Dedifferentiated amniotic fluid mesenchymal stem cell (primary cell): Measurements from ENCODE around the gene OTUB2.
A peak's percentile ranks its signal among the peaks of the same experiment; 100 is the strongest.

Experiments used
- DNase-seq: peaks from one replicate; pipeline ENCODE4 v3.0.0-alpha.2; 2016; ENCODE audit errors: extremely low spot score

The OTUB2 gene

DNA sequence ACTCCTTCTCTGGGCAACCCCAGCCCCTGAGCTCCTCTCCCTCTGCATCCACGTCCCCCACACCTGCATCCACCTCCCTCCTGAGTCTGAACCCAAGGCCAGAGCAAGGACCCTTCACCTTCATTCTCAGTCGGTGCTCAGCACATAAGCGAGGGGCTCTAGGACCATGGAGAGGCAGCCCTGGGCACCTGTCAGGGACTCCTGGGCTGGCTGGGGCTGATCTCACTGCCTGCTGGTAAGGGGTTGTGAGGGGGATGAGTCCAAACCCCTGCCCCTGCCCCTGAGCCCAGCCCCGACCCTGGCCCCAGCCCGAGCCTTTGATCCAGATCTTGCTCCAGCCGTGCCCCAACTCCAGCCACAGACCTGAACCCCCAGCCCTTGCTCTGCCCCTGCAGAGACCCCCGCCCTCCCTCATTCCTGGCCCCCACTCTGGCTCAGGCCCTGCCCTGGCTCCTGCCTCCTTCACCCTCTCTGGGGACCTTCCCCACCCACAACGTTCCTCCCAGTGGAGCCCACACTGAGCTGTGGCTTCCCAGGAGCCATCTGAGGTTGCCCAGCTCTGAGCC is 29.9 kb upstream of the OTUB2 start:
- no peak for DNase-seq

DNA sequence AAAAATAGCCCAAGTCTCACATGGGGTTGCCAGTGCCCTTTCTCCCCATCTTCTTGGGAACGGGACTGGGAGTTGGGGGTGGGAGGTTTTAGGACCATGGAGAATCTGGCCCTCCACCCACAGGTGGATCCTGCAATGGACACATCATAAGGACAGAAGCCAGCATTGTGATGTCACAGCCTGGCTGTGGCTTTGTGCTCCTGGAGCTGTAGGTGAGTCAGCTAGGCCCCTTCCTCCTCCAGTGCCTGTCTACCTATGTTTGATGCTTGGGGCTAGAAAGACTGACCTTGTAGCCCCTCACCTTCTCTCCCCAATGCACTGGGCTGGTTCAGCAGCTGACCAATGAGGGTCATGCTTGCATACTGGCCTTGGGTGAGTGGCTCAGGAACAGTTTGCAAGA is 29.1 kb upstream of the OTUB2 start, which contains the start of gene CCDC197:
CCDC197 (plus strand) TSS at position 220 of the 400 bp plus-strand sequence. CDS start 831 bp downstream, outside the sequence.
- DNase-seq = no peak

DNA sequence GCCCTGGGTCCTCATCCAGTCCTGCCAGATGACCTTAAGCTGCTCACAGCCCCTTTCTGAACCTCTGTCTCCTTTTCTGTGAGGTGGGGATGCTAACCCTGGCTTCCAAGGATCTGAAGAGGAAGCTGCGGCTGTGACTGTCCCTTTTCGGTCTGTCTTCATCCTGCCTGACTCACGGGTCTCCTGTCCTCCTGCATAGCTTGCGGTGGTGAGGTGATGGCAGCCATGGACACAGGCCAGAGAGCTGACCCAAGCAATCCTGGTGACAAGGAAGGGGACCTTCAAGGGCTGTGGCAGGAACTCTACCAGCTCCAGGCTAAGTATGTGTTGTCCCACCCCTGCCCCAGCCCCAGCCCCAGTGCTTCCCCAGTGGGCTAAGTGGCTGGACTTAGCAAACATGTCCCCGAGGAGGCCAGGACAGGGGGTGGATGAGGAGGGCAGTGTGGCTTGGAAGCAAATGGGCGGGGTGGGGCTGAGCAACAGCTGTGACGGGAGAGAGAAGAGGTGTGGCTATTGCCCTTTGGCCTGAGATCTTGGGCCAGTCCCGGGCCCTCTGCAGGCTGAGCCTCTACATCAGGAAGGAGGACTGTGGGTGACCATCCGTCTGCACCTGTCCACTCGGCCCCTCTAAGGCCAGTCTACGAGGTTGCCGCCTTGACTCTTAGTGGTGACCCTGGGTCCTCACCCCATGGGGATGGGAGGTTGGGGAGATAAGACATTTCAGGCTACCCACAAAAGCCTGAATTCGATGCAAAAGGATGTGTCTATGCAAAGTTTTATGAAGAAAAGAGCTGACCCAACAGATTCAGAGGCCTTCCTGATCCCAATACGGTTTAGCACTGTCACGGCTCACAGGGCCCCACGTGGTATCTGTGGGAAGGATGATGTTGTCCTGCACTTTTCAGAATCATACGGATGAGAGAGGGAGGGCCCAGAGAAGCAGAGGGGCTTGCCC is 27.9 kb upstream of the OTUB2 start:
- DNase-seq = no peak

DNA sequence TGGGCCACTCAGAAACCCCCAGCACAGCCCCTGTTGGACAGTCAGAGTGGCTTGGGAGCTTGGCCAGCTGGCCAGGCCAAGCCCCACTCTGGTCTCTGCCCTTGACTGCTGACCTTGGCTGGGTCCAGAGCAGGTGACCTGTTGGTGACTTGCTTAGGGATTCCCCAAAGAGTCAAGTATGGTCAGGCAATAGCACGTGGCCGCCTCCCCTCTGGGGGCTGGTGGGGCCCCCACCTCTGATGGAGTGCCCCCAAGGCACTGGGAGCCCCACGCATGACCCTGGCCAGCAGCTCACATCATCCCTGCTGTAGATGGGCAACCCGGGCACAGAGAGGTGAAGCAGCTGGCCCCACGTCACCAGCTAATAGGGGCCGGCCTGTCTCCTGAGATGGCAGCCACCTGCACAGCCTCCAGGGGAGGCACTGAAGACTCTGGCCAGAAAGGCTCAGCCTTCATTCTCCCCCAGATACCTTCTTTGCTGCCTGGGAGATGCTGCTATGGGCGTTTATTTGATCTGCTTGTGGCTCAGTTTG is 27.2 kb upstream of the OTUB2 start:
- no peak for DNase-seq

DNA sequence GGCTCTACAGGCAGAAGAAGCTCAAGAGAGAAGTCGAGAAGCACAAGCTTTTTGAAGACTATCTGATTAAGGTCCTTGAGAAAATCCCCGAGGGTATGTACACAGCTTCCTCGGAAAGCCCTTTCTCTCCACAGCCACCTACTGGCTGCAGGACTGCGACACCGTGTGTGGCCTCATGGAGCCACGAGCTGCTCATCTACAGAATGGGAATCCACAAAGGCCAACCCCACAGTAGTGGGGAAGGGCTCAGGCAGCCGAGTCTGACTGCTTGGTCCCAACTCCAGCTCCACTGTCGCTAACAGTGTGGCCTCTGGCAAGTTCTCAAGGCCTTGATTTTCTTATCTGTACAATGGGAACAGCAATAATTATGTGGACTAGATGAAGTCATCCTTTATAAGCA is 26.6 kb upstream of the OTUB2 start:
- no peak for DNase-seq

DNA sequence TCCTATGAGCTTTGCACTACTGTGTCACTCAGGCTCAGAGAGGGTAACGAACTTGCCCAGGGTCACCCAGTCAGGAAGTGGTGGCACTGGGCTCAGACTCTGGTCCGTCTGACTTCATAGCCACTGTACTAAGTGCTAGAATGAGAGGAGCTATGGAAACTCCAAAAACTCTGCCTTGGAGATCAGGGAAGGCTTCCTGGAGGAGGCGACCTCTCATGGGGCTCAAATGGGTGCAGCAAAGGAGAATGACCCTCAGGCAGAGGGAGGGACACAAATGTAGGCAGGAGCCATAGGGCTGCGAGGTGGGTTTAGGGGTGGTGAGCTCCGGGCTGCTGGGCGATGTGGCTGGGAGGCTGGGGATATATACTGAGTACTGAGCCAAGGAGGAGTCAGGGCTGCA is 25.9 kb upstream of the OTUB2 start:
- no peak for DNase-seq

DNA sequence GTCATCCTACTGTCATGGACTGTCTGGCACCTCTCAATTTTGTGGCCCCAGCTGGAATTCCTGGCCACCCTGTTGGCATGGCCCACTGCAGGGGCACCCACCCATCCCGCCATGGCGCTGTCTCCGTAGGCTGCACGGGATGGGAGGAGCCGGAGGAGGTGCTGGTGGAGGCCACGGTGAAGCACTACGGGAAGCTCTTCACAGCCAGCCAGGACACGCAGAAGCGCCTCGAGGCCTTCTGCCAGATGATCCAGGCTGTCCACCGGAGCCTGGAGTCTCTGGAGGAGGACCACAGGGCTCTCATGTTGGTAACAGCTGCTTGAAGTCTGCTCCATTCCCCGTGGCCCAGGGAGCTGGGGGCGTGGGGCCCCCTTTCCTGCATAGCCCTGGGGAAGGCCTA is 25.1 kb upstream of the OTUB2 start:
- no peak for DNase-seq

DNA sequence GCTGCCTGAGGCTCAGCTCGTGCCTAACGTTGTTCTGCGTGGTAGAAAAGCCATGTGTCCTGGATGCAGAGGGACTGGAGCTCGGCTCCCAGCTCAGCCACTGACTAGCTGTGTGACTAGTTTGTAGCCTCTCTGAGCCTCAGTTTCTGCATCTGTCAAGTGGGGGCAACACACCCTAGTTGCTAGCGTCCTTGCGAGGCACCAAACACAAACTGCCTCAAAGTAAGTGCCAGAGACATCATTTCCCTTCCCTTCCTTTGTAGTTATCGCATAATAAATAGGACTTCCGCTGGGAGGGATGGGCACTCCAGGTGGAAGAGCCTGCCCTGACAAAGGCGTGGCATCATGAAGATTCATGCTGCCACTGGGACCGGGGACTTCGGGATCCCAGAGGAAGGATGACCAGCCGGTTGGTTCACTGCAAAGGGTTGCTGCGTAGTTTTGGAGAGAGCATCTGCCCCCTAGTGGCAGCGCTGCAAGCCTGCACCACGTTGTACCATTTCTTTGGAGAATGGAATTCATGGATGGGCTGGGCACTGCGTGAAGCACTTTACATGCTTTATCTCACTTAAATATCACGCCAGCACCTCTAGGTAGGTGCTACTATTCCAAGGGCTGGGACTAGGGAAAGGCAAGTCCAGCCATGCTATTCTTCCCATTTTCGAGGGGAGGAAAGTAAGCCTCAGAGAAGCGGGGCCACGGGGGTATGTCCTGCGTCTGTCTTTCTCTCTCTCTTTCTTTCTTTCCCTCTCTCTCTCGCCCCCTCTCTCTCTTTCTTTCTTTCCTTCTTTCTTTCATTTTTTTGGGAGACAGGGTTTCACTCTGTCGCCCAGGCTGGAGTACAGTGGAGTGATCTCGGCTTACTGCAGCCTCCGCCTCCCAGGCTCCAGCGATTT is 24.4 kb upstream of the OTUB2 start:
- peak; percentile 80 for DNase-seq

DNA sequence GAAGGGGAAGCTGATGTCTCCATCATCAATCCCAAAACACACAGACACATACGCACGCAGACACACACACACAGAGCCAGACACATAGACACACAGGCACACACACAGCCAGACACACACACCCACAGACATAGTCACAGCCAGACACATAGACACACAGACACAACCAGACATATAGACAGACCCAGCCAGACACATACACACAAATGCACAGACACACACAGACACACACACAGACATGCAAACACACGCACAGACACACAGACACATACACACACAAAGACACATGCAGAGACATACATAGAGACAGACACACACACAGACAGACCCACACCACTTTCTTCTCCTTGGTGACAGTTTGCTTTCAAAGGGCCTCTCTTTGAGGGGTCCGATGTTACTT is 22.7 kb upstream of the OTUB2 start:
- DNase-seq = no peak

DNA sequence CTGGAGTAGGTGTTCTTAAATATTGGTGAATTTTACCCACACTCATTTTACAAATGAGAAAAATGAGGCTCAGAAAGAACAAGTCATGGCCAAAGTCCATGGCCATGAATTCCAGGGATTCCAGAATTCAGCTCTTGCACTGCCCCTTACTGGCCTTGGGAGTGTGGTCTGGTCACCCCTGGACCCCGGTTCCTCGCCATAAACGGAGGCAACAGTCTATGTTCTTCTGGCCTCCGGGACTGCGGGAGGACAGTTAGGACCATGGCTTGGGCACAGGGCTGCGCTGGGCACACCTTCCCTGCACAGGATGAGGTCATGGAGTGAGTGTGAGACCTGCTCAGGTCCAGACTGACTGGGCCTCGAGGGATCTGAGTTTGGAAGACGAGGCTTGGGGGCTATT is 22.1 kb upstream of the OTUB2 start:
- no peak for DNase-seq

DNA sequence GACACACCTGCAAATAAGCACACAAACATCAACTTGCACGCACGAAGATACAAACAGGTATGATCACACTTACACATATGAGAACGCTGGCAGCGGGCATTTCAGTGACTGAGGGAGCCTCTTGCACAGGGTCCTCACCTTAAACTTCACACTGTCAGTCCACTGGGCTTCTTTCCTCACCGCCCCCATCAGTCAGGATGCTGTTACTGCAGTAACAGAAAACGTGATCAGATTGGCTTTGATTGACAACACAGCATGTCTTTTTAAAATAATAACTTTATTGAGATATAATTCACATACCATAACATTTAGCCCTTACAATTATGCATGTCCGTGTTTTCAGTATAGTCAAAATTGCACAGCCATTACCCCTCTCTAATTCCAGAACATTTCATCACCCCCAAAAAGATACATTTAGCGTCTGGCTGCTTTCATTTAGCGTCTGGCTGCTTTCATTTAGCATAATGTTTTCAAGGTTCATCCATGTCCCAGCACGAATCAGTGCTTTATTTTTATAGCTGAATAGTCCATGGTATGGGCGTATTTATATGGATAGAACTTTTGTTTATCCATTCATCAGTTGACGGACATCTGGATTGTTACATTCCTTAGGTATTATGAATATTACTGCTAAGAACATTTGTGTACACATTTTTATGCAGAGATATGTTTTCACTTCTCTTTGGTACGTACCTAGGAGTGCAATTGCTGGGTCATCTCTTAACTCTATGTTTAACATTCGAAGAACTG is 20.6 kb upstream of the OTUB2 start:
- DNase-seq = no peak

DNA sequence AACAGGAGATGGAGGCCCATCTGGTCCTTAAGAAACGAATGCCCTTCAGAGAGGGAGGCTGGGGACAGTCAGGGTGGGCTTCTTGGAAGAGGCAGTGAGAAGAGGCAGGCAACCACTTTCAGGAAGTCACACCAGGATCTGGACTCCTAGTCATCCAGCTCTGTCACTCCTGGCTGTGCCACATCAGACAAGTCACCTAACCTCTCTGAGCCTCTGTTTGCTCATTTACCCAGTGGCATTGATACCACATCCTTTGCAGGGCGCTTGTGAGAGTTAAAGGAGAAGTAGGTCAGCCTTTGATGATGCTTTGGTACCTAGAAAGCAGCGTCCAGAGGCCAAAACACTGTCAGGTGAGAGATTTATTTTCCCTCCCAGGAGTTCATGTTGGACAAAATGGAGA is 17.9 kb upstream of the OTUB2 start:
- no peak for DNase-seq

DNA sequence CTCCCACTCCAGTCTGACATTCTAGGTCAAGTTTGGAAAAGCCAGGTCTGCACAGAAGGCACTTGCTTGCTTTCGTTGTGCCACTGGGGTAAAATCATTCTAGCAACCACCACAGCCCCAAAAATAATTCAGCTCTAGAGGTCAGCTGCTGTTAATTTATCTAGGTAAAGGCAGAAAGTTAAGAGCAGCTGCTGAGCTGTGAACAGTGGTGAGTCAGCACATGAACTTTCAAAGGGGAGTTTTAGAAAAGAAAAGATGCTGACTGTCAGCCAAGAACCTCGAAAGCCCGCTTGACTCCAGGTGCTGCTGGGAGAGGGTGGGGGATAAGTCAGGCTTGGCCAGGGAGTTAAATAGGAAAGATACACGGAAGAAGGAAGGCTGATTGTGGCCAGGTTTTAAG is 16.4 kb upstream of the OTUB2 start:
- DNase-seq = no peak

DNA sequence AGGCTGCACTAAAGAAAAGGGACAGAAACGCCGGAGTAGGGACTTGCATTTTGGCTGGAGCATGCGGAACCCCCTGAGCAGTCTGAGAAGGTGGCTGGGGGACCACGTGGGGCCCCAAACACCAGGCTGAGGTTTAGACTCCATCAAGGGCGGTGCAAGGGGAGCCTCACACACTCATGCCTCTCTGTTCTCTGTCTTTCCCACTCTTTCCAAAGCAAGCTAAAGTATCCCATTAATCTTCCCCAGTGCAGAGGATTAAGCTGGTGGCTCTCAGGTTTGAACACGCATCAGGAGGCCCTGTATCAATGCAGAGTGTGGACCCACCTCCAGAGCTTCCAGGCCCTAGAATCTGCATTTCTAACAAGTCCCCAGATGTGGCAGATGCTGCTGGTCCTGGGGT is 15.5 kb upstream of the OTUB2 start:
- no peak for DNase-seq

DNA sequence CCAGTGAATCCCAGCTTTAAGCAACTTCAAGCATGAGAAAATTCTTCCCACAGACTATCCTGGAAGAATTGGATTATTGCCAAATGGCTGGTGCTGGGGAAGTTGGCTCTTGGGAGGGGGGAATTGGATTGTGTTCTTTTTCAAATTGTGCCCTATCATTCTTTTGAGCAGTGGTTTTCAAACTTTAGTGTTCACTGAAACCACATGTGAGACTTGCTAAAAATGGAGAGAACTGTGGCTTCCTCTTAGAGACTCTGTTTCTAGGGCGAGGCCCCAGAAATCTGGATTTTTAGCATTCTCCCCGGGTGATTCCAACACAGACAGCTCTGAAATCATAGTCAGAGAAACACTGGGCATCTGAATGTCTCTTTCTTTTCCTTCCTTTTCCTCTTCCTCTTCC is 14.3 kb upstream of the OTUB2 start:
- DNase-seq = peak; percentile 63

DNA sequence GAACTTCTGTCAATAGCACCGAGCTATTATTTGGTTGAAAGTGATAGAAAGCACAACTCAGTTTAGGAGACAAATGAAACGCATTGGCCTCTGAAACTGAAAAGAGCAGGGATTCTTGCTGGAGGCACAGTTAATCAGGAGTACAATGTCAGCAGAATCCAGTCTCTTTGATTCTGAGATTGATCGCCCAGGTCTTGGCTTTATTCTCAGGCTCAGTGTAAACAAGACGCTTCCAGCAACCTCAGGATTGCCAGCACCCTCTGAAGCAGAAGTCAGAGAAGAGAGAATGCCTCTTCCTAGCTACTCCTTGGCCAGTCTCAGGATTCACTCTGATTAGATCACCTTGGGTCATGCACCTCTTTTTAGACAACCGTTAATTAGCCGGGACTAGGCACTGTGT is 11.8 kb upstream of the OTUB2 start:
- no peak for DNase-seq

DNA sequence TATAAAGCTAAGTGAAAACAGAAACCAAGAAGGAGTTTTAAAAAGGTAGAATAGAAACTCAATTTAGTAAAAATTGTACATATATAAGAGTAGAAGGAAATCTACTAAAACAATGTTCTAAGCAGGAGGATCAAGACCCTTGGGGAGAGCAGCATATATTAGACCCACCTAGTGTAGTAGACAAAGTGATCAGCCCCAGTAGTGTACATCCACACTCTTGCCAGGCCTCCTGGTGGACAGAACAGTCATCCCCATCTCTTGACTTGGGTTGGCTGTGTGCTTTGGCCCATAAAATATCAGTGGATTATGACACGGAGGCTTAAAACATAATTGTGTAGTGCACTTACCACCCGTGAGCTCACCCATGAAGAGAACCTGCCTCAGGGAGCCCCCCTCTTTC is 10.9 kb upstream of the OTUB2 start:
- DNase-seq = no peak

DNA sequence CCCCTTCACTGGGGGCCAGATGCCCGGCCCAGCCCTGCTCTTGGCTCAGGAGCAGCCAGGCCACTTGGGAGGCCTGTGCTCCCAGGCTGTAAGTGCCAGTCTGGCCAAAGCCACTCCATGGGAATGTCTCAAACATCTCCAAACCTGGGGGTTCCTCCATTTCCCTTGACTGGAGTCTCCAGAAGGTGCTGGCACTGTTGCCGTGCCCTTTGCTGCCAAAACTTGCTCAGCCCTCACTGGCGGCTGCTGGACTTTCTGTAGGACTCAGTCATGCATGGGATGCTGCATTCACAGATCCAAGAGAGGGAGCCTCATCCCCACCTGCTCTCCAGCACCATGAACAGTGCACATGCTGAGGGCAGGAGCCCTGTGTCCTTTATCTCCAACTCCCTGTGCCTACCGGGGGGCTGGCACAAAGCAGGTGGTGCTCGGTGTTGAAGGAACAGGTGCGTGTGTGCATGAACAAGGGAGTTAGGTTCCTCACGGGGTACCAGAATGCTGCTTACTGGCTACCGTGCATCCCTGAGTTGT is 9.6 kb upstream of the OTUB2 start:
- no peak for DNase-seq

DNA sequence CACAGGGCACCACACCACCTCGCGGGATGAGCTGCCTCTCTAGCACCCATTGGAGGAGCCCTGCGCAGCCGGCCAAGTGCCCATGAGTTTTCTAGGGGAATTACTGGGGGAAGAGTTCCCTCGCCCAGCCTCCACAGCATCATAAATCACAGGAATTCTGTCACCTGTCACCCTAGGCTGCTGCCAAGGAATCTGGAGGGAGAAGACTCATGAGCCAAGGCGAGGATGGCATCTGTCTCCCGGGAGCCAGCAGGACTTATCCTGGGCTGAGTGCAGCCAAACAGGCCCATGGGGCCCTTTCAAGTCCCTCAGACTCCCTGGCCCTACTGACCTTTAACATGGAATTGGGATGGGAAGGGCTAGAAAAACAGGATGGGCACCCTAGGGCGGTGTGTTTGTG is 7.8 kb upstream of the OTUB2 start:
- no peak for DNase-seq

DNA sequence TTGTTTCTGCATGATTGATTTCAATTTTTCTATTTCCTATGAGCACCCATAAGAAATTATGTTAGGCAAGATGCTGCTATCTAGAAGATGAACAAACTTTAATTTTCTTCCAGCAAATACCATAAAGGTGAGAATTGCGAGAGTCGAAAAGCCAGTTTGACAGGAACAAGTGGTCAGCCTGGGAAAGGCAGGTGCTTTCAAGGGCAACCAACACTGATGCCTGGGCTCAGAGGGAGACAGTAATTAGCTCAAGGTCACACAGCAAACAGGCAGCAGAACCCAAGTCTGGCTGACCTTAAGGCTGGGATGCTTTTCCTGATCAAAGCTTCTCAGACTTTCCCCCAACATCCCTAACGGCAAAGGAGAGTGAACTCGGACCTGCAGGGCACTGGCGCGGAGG is 6.8 kb upstream of the OTUB2 start:
- DNase-seq = no peak

DNA sequence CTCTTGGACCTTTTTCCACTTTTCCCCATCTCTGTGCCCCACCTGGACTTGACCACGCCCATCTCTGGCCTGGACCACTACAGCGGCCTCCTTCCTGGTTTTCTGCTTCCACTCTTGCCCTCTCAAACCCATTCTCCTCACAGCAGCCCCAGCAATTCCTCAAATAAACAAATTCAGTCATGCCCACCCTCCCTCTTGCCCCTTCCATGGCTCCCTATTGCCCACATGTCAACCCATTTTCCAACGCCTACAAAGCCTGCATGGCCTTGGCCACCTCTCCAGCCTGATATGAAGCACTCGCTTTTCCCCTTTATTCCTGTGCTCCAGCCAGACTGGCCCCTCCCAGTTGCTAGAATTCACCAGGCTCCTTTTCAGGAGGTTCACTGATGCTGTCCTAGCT is 5.9 kb upstream of the OTUB2 start:
- no peak for DNase-seq
